22Rv1 (cell line): ENCODE data around the gene CTCF.

Experiments used
- H3K27ac ChIP-seq: fragments of 450-650 bp; 2 replicates; pipeline ENCODE4 v1.5.1; 2017
- CTCF ChIP-seq: fragments of 450-650 bp; IDR thresholded peaks from 2 replicates; pipeline ENCODE4 v1.5.1; 2017; ENCODE audit warnings: mild to moderate bottlenecking
- ZFX ChIP-seq: fragments of 450-650 bp; IDR thresholded peaks from 2 replicates; pipeline ENCODE4 v1.6.1; 2017; ENCODE audit warnings: antibody characterized with exemption, borderline replicate concordance

CTCF gene

DNA sequence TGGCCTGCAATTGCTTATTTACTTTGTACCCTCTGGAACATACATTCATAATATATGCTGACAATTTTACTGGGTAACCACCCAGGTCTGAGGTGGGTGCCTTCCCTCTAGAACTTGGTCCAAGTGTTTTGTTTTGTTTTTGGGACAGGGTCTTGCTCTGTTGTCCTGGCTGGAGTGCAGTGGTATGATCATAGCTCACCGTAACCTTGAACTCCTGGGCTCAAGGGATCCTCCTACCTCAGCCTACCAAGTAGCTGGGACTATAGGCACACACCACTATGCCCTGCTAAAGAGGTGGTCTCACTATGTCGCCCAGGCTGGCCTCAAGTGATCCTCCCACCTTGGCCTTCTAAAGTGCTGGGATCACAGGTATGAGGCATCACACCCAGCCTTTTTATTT, 11.2 kb upstream of the CTCF start:
- no peak for TF ChIP-seq CTCF
- no peak for TF ChIP-seq ZFX
- no peak overlapping the region for H3K27ac ChIP-seq

- no peak for TF ChIP-seq ZFX
- TF ChIP-seq CTCF = no peak
- no peak overlapping the region for H3K27ac ChIP-seq
These were observed 10.4 kb upstream of the CTCF start for GRCh38 chr16:67551972-67552371.

DNA sequence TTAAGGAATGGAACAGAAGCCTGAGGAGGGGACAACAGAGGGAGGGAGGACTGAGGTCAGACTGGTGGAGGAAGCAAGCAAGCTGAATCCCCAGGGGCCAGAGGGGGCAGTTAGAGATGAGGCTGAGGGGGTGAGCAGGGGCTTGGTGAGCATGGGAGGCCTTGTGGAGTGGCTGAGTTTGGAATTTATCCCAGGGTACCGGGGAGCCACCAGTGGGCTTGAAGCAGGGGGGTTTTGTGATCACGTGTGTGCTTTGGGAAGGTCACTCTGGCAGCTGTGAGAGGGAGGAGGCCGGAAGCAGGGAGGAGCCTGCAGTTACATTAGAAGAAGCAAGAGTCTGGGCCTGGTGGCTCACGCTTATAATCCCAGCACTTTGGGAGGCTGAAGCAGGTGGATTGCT, 9.8 kb upstream of the CTCF start:
- H3K27ac ChIP-seq = no peak overlapping the region
- TF ChIP-seq ZFX = no peak
- TF ChIP-seq CTCF = no peak

GRCh38 chr16:67555795-67556212, 6.5 kb upstream of the CTCF start:
- TF ChIP-seq CTCF (no peak), ZFX (no peak)
- no peak overlapping the region for H3K27ac ChIP-seq

DNA sequence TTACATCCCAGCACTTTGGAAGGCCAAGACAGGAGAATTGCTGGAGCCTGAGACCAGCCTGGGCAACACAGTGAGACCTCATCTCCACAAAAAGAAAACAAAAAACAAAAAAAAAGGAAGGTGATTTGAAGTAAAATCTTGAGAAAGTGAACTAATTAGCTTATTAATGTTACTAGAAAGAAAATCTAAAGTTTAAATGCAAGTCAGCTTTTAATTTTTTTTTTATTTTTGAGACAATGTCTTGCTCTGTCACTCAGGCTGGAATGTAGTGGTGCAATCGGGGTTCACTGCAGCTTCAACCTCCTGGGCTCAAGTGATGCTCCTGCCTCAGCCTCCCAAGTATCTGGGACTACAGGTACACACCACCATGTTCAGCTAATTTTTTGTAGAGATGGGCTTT, 3.5 kb upstream of the CTCF start:
- TF ChIP-seq CTCF = no peak
- TF ChIP-seq ZFX = no peak
- no peak overlapping the region for H3K27ac ChIP-seq

GRCh38 chr16:67560827-67561342, 1.4 kb upstream of the CTCF start:
- H3K27ac ChIP-seq = peak overlapping the region; percentile 99
- TF ChIP-seq CTCF = no peak
- TF ChIP-seq ZFX = no peak

GRCh38 chr16:67561501-67561823, 864 bp upstream of the CTCF start:
- no peak for TF ChIP-seq CTCF
- TF ChIP-seq ZFX = no peak
- peak overlapping the region; percentile 99 for H3K27ac ChIP-seq
